DOHH2 (cell line): Measurements from ENCODE around the gene PLK1.

ENCODE experiments used
- H3F3A ChIP-seq: fragments of 200-600 bp; sonication (generic), shearing (Covaris generic); 2 replicates; pipeline ENCODE4 v1.6.0; 2016; ENCODE audit warnings: antibody characterized with exemption, mild to moderate bottlenecking; ENCODE audit not compliant: control insufficient read depth, insufficient read depth
- H3K27ac ChIP-seq: fragments of 200-600 bp; sonication (generic); 2 replicates; pipeline ENCODE4 v1.5.1; 2014; ENCODE audit warnings: low read depth, mild to moderate bottlenecking, low read length, moderate library complexity
- H3K27me3 ChIP-seq: fragments of 200-600 bp; sonication (generic); 2 replicates; pipeline ENCODE4 v1.6.1; 2014; ENCODE audit warnings: mild to moderate bottlenecking, low read length, mixed read lengths; ENCODE audit not compliant: control insufficient read depth
- H3K36me3 ChIP-seq: fragments of 200-600 bp; sonication (generic); 2 replicates; pipeline ENCODE4 v1.6.1; 2014; ENCODE audit warnings: mild to moderate bottlenecking, low read length, moderate library complexity, mixed read lengths; ENCODE audit not compliant: control insufficient read depth
- H3K4me1 ChIP-seq: fragments of 200-600 bp; sonication (generic); 2 replicates; pipeline ENCODE4 v1.6.1; 2014; ENCODE audit warnings: mild to moderate bottlenecking, low read length, mixed read lengths; ENCODE audit not compliant: control insufficient read depth
- H3K4me2 ChIP-seq: fragments of 200-600 bp; sonication (generic); 2 replicates; pipeline ENCODE4 v1.6.0; 2014; ENCODE audit warnings: mild to moderate bottlenecking, low read length, moderate library complexity
- H3K4me3 ChIP-seq: fragments of 200-600 bp; sonication (generic); 2 replicates; pipeline ENCODE4 v1.5.1; 2014; ENCODE audit warnings: mild to moderate bottlenecking, low read length, mixed read lengths
- H3K79me2 ChIP-seq: fragments of 200-600 bp; sonication (generic); 2 replicates; pipeline ENCODE4 v1.6.1; 2014; ENCODE audit warnings: mild to moderate bottlenecking, low read length, mixed read lengths; ENCODE audit not compliant: control insufficient read depth
- H3K9me2 ChIP-seq: fragments of 200-600 bp; sonication (generic); replicated peaks from 2 replicates; pipeline ENCODE4 v1.6.1; 2014; ENCODE audit warnings: mild to moderate bottlenecking, low read length, mixed read lengths; ENCODE audit not compliant: control insufficient read depth
- H3K9me3 ChIP-seq: fragments of 200-600 bp; sonication (generic); 2 replicates; pipeline ENCODE4 v1.6.1; 2014; ENCODE audit warnings: antibody characterized with exemption, low read length, mixed read lengths; ENCODE audit not compliant: control insufficient read depth, insufficient read depth
- H4K20me1 ChIP-seq: fragments of 200-600 bp; sonication (generic); 2 replicates; pipeline ENCODE4 v1.6.0; 2014; ENCODE audit warnings: low read depth, mild to moderate bottlenecking, antibody characterized with exemption, low read length, moderate library complexity; ENCODE audit not compliant: control insufficient read depth, insufficient read depth
- CTCF ChIP-seq: fragments of 200-600 bp; sonication (generic); IDR thresholded peaks from one replicate; pipeline ENCODE4 v1.5.1; 2014; ENCODE audit warnings: antibody characterized with exemption, mild to moderate bottlenecking, low read depth, low read length; ENCODE audit not compliant: poor library complexity, severe bottlenecking
- EZH2phosphoT487 ChIP-seq: fragments of 200-600 bp; sonication (generic); IDR thresholded peaks from 2 replicates; pipeline ENCODE4 v1.6.1; 2017; ENCODE audit warnings: borderline replicate concordance, mild to moderate bottlenecking, antibody characterized with exemption, low read length, moderate library complexity, mixed read lengths

The PLK1 gene

DNA sequence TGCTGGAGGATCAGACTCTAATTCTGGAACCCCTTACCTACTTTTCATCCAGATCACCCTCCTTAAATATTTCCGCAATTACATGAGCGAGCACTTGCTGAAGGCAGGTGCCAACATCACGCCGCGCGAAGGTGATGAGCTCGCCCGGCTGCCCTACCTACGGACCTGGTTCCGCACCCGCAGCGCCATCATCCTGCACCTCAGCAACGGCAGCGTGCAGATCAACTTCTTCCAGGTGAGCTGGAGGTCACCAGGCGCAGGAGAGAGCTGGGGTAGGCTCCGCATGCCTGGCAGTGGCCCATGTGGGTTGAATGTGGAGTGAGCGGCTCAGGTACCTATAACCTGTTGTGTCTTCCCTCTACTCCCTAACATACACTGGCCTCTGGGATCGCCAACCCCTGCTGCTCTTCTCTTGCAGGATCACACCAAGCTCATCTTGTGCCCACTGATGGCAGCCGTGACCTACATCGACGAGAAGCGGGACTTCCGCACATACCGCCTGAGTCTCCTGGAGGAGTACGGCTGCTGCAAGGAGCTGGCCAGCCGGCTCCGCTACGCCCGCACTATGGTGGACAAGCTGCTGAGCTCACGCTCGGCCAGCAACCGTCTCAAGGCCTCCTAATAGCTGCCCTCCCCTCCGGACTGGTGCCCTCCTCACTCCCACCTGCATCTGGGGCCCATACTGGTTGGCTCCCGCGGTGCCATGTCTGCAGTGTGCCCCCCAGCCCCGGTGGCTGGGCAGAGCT is 10.9 kb downstream of the PLK1 start:
- H3K4me2 ChIP-seq: no peak overlapping the region
- H3K4me3 ChIP-seq: no peak overlapping the region
- H3K79me2 ChIP-seq: peaks cover 3% of the 10 kb centered on the region; the same call in 1 of the 2 replicates
- H3K27ac ChIP-seq: no peak overlapping the region
- no peak for TF ChIP-seq EZH2phosphoT487
- TF ChIP-seq CTCF: no peak
- H4K20me1 ChIP-seq: no peaks in the 10 kb centered on the region
- peaks cover 71% of the 10 kb centered on the region for H3K36me3 ChIP-seq
- H3F3A ChIP-seq: peaks cover 15% of the 10 kb centered on the region
- no peaks in the 10 kb centered on the region for H3K9me3 ChIP-seq
- H3K9me2 ChIP-seq: no peaks in the 10 kb centered on the region
- H3K4me1 ChIP-seq: no peaks in the 10 kb centered on the region
- no peaks in the 10 kb centered on the region for H3K27me3 ChIP-seq

- no peaks in the 10 kb centered on the region for H4K20me1 ChIP-seq
Observed at GRCh38 chr16:23690771-23691482, 12.2 kb downstream of the PLK1 start.

DNA sequence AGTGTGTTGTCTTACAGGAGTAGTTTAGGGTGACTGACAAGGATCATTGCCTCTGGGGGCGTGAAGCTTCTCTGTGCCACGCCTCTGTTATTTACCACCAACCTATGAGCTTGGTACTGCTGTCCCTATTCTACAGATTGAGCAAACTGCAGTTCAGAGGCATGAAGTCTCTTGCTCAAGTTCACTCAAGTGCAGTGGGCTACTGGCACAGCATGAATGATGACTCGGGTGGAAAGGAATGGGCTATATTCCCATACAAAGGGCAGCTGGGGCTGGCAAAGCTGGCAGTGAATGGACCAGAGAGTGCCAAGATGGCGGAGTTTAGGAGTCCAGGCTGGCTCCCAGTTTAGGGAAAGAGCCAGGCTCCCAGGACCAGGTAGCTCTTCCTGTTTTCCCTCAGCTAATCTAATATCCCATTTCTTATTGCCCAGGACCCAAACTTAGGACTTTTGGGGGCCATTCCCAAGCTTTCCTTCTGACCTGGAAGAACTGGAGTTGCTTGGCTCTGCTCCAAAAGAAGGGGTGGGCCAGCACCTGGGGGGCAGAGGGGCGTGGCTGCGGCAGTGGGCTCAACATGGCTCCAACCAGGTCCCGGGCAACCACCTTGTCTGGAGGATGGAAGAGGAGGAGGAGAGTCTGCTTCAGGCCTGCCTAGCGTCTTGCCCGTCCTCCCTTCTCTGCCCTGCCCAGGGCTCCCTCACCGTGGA is 12.9 kb downstream of the PLK1 start:
- Histone ChIP-seq H3K79me2 (no peaks in the 10 kb centered on the region), H3K4me1 (peaks cover 3% of the 10 kb centered on the region; the same call in 1 of the 2 replicates), H3K9me2 (no peaks in the 10 kb centered on the region), H3K4me2 (no peak overlapping the region), H3K36me3 (peaks cover 53% of the 10 kb centered on the region), H3K27ac (no peak overlapping the region), H3K9me3 (no peaks in the 10 kb centered on the region), H3K27me3 (no peaks in the 10 kb centered on the region), H4K20me1 (no peaks in the 10 kb centered on the region), H3F3A (peaks cover 12% of the 10 kb centered on the region), H3K4me3 (no peak overlapping the region)
- TF ChIP-seq CTCF: no peak
- TF ChIP-seq EZH2phosphoT487: no peak

More at GRCh38 chr16:23690771-23691482, 12.2 kb downstream of the PLK1 start:
- no peak overlapping the region for H3K4me2 ChIP-seq
- no peaks in the 10 kb centered on the region for H3K79me2 ChIP-seq
- no peak for TF ChIP-seq EZH2phosphoT487
- TF ChIP-seq CTCF: no peak
- no peaks in the 10 kb centered on the region for H3K27me3 ChIP-seq
- peaks cover 3% of the 10 kb centered on the region; the same call in 1 of the 2 replicates for H3K4me1 ChIP-seq
- no peaks in the 10 kb centered on the region for H3K9me2 ChIP-seq
- peaks cover 12% of the 10 kb centered on the region for H3F3A ChIP-seq
- H3K27ac ChIP-seq: no peak overlapping the region
- no peak overlapping the region for H3K4me3 ChIP-seq
- H3K9me3 ChIP-seq: no peaks in the 10 kb centered on the region
- H3K36me3 ChIP-seq: peaks cover 60% of the 10 kb centered on the region
